MCF 10A (cell line): ENCODE results near the gene LINGO4. TPM values are rescaled to one million over a fixed set of nuclear protein-coding genes. Genes with fewer than 3 reads are reported as not detected.

ENCODE experiments used
- BruUV-seq: library from RNA; stranded (reverse); fragments of 400-500 nt; replicated peaks from 2 replicates; lab custom pipeline; 2021; lab: Mats Ljungman, UMichigan
- CTCF ChIA-PET: fragments of 300-600 bp; sonication (Branson Sonifier 250); formaldehyde crosslinking; extraction: SDS; loops from one replicate; lab custom pipeline; 2021; ENCODE audit warnings: antibody characterized with exemption, inconsistent platforms; lab: Yijun Ruan, JAX
- POLR2A ChIA-PET: fragments of 300-600, 350-650 bp; sonication (Branson Sonifier 250); formaldehyde crosslinking; extraction: SDS; loops from one replicate; lab custom pipeline; 2020; ENCODE audit warnings: antibody characterized with exemption, inconsistent platforms; lab: Yijun Ruan, JAX
- DNase-seq: peaks from one replicate; pipeline ENCODE4 v3.0.0-alpha.2; 2018; ENCODE audit not compliant: unreplicated experiment
- H3K27ac Mint-ChIP-seq: one replicate; pipeline ENCODE4 v1.8.0; 2022; ENCODE audit warnings: mild to moderate bottlenecking, low read depth, mixed read lengths; ENCODE audit not compliant: unreplicated experiment
- H3K27me3 Mint-ChIP-seq: one replicate; pipeline ENCODE4 v1.8.0; 2022; ENCODE audit warnings: mixed read lengths; ENCODE audit not compliant: insufficient read depth, unreplicated experiment
- H3K36me3 Mint-ChIP-seq: one replicate; pipeline ENCODE4 v1.8.0; 2022; ENCODE audit warnings: mild to moderate bottlenecking, moderate library complexity, mixed read lengths; ENCODE audit not compliant: insufficient read depth, unreplicated experiment
- H3K4me1 Mint-ChIP-seq: one replicate; pipeline ENCODE4 v1.8.0; 2022; ENCODE audit warnings: mixed read lengths; ENCODE audit not compliant: insufficient read depth, unreplicated experiment
- H3K4me3 Mint-ChIP-seq: one replicate; pipeline ENCODE4 v1.8.0; 2022; ENCODE audit warnings: mild to moderate bottlenecking, moderate library complexity, mixed read lengths; ENCODE audit not compliant: unreplicated experiment
- H3K9me3 Mint-ChIP-seq: one replicate; pipeline ENCODE4 v1.8.0; 2022; ENCODE audit warnings: mixed read lengths; ENCODE audit not compliant: unreplicated experiment
- intact Hi-C: fragments of 100-400 bp; cut with micrococcal nuclease; formaldehyde crosslinking; loops from 2 replicates; pipeline ENCODE4 v1.14.1; 2022
- total RNA-seq: library from RNA; stranded (reverse); gene quantifications from 2 replicates; pipeline ENCODE4 v1.2.3, GENCODE V29; 2022
- TF ChIP-seq, protein P1 (sequence below): fragments of 200-600 bp; IDR thresholded peaks from one replicate; pipeline ENCODE4 v1.8.0; 2022; ENCODE audit warnings: antibody characterized with exemption, mild to moderate bottlenecking; ENCODE audit not compliant: unreplicated experiment

The LINGO4 gene
- total RNA-seq, 1 experiment from 2014 or later, result not detected

DNA sequence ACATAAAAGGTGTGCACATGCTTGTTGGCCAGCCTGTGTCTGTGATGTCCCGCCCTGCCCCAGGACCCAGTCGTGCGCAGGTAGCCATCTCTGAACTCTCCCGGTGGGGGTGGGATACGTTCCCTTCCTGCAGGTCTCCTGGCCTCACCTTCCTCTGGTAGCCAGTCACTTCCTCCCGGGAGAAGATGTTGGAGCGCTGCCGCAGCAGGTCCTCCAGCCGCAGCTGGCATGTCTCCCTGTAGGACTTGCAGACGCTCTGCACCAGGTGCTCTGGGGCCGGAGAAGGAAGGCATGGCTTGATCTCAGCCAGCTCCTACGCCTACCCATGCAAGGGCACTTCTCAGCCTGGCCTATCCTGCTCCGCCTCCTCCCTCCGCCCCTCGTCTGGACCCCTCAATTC is 9.2 kb upstream of the LINGO4 start:
- no peaks in the 10 kb centered on the region for H3K36me3 Mint-ChIP-seq
- TF ChIP-seq, protein P1, sequence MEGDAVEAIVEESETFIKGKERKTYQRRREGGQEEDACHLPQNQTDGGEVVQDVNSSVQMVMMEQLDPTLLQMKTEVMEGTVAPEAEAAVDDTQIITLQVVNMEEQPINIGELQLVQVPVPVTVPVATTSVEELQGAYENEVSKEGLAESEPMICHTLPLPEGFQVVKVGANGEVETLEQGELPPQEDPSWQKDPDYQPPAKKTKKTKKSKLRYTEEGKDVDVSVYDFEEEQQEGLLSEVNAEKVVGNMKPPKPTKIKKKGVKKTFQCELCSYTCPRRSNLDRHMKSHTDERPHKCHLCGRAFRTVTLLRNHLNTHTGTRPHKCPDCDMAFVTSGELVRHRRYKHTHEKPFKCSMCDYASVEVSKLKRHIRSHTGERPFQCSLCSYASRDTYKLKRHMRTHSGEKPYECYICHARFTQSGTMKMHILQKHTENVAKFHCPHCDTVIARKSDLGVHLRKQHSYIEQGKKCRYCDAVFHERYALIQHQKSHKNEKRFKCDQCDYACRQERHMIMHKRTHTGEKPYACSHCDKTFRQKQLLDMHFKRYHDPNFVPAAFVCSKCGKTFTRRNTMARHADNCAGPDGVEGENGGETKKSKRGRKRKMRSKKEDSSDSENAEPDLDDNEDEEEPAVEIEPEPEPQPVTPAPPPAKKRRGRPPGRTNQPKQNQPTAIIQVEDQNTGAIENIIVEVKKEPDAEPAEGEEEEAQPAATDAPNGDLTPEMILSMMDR, result no peak
- ChIA-PET CTCF (no interaction called here), POLR2A (no interaction called here)
- BruUV-seq, result no TSS peak
- no peak overlapping the region for H3K27ac Mint-ChIP-seq
- H3K4me1 Mint-ChIP-seq, result no peaks in the 10 kb centered on the region
- DNase-seq, result no peak
- H3K9me3 Mint-ChIP-seq, result no peaks in the 10 kb centered on the region
- H3K4me3 Mint-ChIP-seq, result no peak overlapping the region
- intact Hi-C loops, result no loop called here
- no peaks in the 10 kb centered on the region for H3K27me3 Mint-ChIP-seq

DNA sequence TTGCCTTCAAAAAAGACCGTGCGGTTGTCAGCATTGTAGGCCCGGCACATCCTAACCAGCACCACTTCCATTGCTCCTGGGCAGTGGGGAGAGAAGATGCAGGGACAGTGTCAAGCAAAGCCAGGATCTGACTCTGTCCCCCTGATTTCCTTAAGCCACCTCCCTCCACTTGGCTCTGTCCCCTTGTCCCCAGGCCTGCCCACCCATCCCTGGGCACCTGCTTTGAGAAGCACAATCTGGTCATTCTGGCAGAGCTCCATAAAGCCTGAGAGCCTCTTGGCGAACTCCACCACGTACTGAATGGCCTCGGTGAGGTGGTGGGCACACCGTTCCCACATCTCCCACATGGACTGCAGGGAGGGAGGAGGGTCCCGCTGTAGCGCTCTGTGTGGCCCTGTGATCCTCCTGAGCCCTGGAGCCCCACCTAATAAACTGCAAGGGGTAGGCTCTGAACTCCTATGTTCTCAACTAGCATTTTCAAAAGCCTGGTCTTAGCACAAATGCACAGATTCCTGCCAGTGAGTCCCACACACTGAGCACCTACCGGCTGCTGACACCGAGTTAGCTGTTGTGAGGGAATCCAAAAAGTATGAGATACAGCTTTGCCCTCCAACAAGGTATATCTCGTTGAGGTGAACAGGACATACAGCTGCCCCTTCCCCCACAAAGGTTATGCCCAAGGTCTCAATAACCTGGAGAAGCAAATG is 8.2 kb upstream of the LINGO4 start:
- intact Hi-C loops, result no loop called here
- Mint-ChIP-seq H3K9me3 (no peaks in the 10 kb centered on the region), H3K27ac (no peak overlapping the region), H3K36me3 (no peaks in the 10 kb centered on the region), H3K4me1 (no peaks in the 10 kb centered on the region), H3K4me3 (no peak overlapping the region), H3K27me3 (peaks cover 7% of the 10 kb centered on the region)
- TF ChIP-seq, protein P1, result no peak
- ChIA-PET CTCF (interaction anchor here (0.6 kb wide), 1 partner anchor 36 kb away, joined by 3 read pairs; no protein-coding TSS in a partner anchor), POLR2A (interaction anchor here (0.6 kb wide), 1 partner anchor 462 kb away, joined by 4 read pairs; no protein-coding TSS in a partner anchor)
- no TSS peak for BruUV-seq
- DNase-seq, result no peak

DNA sequence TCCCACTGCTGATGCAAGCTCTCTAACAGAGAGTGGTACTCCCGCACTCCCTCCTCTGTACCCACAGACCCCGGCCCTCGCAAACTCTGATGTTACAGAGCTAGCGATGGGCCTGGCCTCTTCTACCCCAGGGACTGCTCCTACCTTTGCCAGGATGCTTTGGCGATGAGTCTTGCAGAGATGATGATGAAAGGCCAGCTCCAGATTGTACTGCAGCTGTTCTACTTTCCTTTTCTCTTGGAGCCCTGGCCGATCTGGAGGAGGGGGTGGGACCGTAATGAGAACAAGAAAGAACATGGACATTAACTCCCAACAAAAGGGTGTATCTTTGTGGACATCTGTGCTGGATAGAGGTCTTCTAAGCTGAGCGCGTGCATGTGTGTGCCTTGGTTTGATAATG is 6.0 kb upstream of the LINGO4 start:
- Mint-ChIP-seq H3K36me3 (no peaks in the 10 kb centered on the region), H3K4me3 (no peak overlapping the region), H3K4me1 (no peaks in the 10 kb centered on the region), H3K27ac (peak overlapping the region; percentile 3), H3K9me3 (no peaks in the 10 kb centered on the region), H3K27me3 (peaks cover 25% of the 10 kb centered on the region)
- intact Hi-C loops, result no loop called here
- ChIA-PET POLR2A (interaction anchor here (0.7 to 1.5 kb wide), 3 partner anchors 9 to 37 kb away, joined by 3 to 7 read pairs (median 3); partner anchors contain the start of gene TDRKH), CTCF (interaction anchor here (0.6 to 1.6 kb wide), 6 partner anchors 13 to 470 kb away, joined by 3 to 6 read pairs (median 4); no protein-coding TSS in a partner anchor)
- BruUV-seq, result no TSS peak
- TF ChIP-seq, protein P1, result no peak
- DNase-seq, result no peak

DNA sequence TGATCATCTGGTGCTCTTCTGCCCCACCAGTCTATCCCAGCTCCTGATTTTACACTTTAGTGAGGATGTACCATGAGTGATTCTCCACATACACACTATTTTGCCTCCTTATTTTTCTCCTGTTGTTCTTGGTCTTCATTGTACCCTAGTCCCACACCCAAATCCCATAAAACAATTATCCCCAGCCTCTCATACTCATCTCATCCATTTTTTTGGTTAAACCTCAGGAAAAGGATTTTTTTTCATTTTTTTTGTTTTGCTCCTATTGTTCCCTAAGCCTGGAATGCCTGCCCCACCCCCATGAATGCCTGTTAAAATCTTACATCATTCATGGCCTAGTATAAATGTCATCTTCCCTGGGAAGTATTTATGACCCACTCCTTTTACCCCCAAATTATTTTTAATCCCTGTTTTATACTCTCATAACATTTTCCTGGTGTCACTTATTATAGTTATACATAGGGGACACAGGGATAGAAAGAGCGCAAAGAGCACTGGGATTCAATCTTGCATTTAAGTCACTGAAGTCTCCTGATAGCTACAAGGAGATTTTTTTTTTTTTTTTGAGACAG is 4.9 kb upstream of the LINGO4 start:
- TF ChIP-seq, protein P1, result no peak
- H3K27me3 Mint-ChIP-seq, result peaks cover 36% of the 10 kb centered on the region
- no TSS peak for BruUV-seq
- H3K9me3 Mint-ChIP-seq, result no peaks in the 10 kb centered on the region
- ChIA-PET POLR2A (interaction anchor here (1.8 kb wide), 1 partner anchor 10 kb away, joined by 4 read pairs; no protein-coding TSS in a partner anchor), CTCF (interaction anchor here (0.6 kb wide), 1 partner anchor 38 kb away, joined by 5 read pairs; no protein-coding TSS in a partner anchor)
- no peak overlapping the region for H3K4me3 Mint-ChIP-seq
- H3K27ac Mint-ChIP-seq, result no peak overlapping the region
- H3K4me1 Mint-ChIP-seq, result no peaks in the 10 kb centered on the region
- no peaks in the 10 kb centered on the region for H3K36me3 Mint-ChIP-seq
- no peak for DNase-seq
- intact Hi-C loops, result no loop called here
